Left lung (tissue), 10 donors: ENCODE measurements around the gene LMBRD1. TPM values are rescaled to one million over a fixed set of nuclear protein-coding genes. Genes with fewer than 3 reads are reported as not detected.
A peak's percentile ranks its signal among the peaks of the same experiment; 100 is the strongest.
"Not testable (repeated sequence)": the region's sequence is repeated elsewhere in the genome, so short reads cannot be mapped to it uniquely, and the experiment has no call there.

ENCODE experiments used
- ATAC-seq: fragments of 200-7000 bp; cut with Tn5 transposase; one replicate; pipeline ENCODE4 v1.9.1; 2020; ENCODE audit warnings: moderate library complexity
- DNase-seq, 4 donors: peaks; one replicate each; pipeline ENCODE4 v3.0.0-alpha.2; 2013 to 2020
- H3K27ac ChIP-seq, 2 donors: fragments of 200-600 bp; sonication (generic) in 1 of 2; one replicate each; pipeline versions ENCODE4 v1.5.0 to v1.8.0; 2020 to 2021
- H3K27me3 ChIP-seq, 2 donors: fragments of 200-600 bp; sonication (generic) in 1 of 2; one replicate each; pipeline versions ENCODE4 v1.5.0 to v1.8.0; 2020 to 2021
- H3K36me3 ChIP-seq, 2 donors: fragments of 200-600 bp; sonication (generic) in 1 of 2; one replicate each; pipeline versions ENCODE4 v1.5.0 to v1.8.0; 2020 to 2021
- H3K4me1 ChIP-seq, 2 donors: fragments of 200-600 bp; one replicate each; pipeline ENCODE4 v1.8.0; 2021
- H3K4me3 ChIP-seq, 2 donors: fragments of 200-600 bp; sonication (generic) in 1 of 2; one replicate each; pipeline versions ENCODE4 v1.5.0 to v1.8.0; 2020 to 2021; ENCODE audit warnings: mild to moderate bottlenecking in 1 of 2
- H3K9me3 ChIP-seq, 2 donors: fragments of 200-600 bp; sonication (generic) in 1 of 2; one replicate each; pipeline versions ENCODE4 v1.5.0 to v1.8.0; 2020 to 2021
- intact Hi-C, 2 donors: fragments of 100-400 bp; cut with DNase I; formaldehyde crosslinking; loops; one replicate each; pipeline versions ENCODE4 v1.11.2 to v1.14.2; 2022
- polyA plus RNA-seq, 6 donors: library from polyadenylated mRNA; unstranded; fragments of 120-200 nt; gene quantifications; one replicate each; pipeline ENCODE4 v1.2.1, GENCODE V29; 2013; ENCODE audit not compliant: insufficient read length in 6 of 6
- total RNA-seq, 2 donors: library from RNA; stranded (reverse); fragmentation: NEBNext Ultra II Directional; extraction: Animal tissue kit (Norgen Biotek cat#: 25700); gene quantifications; one replicate each; pipeline ENCODE4 v1.2.1, GENCODE V29; 2021
- TF ChIP-seq, protein P1 (sequence below), 2 donors: fragments of 200-600 bp; sonication (generic) in 1 of 2; IDR thresholded peaks; one replicate each; pipeline versions ENCODE4 v1.5.0 to v1.8.0; 2021; ENCODE audit warnings: antibody characterized with exemption in 2 of 2
- donor health status: DM: no; HTN: yes; CAD: no.
- donor health status: DM: no; HTN: no; CAD: no.

Gene LMBRD1
- total and polyA plus RNA-seq, 8 donors = 50.1 to 79.0 (median 61.7) TPM

- Histone ChIP-seq H3K27ac (no peak overlapping the region), H3K4me1 (no peaks in the 10 kb centered on the region), H3K27me3 (no peaks in the 10 kb centered on the region), H3K36me3 (no peaks in the 10 kb centered on the region), H3K4me3 (no peak overlapping the region), H3K9me3 (no peaks in the 10 kb centered on the region)
- intact Hi-C loops = loop anchor here in 1 of 2 donors (10.0 kb wide), 1 partner anchor 269 kb away; no protein-coding TSS in a partner anchor
- peak in 1 of 4 donors; percentile 79 for DNase-seq
- TF ChIP-seq, protein P1, sequence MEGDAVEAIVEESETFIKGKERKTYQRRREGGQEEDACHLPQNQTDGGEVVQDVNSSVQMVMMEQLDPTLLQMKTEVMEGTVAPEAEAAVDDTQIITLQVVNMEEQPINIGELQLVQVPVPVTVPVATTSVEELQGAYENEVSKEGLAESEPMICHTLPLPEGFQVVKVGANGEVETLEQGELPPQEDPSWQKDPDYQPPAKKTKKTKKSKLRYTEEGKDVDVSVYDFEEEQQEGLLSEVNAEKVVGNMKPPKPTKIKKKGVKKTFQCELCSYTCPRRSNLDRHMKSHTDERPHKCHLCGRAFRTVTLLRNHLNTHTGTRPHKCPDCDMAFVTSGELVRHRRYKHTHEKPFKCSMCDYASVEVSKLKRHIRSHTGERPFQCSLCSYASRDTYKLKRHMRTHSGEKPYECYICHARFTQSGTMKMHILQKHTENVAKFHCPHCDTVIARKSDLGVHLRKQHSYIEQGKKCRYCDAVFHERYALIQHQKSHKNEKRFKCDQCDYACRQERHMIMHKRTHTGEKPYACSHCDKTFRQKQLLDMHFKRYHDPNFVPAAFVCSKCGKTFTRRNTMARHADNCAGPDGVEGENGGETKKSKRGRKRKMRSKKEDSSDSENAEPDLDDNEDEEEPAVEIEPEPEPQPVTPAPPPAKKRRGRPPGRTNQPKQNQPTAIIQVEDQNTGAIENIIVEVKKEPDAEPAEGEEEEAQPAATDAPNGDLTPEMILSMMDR (IDR thresholded peaks at IDR 0.05) = peak; percentile 65 to 67
- peak; percentile 93 for ATAC-seq
Measured at GRCh38 chr6:69835414-69836179, 38.8 kb upstream of the LMBRD1 start.

- H3K9me3 ChIP-seq = no peaks in the 10 kb centered on the region
- intact Hi-C loops = loop anchor here in 1 of 2 donors (10.0 kb wide), 1 partner anchor 272 kb away; no protein-coding TSS in a partner anchor
- DNase-seq (no peak), ATAC-seq (no peak)
- H3K4me1 ChIP-seq = no peaks in the 10 kb centered on the region
- no peak overlapping the region for H3K4me3 ChIP-seq
- no peaks in the 10 kb centered on the region for H3K36me3 ChIP-seq
- H3K27ac ChIP-seq = no peak overlapping the region
- TF ChIP-seq, protein P1 (IDR thresholded peaks at IDR 0.05) = no peak
- no peaks in the 10 kb centered on the region for H3K27me3 ChIP-seq
Measured at GRCh38 chr6:69832558-69832957, 35.7 kb upstream of the LMBRD1 start.

- TF ChIP-seq, protein P1 (IDR thresholded peaks at IDR 0.05) = no peak
- intact Hi-C loops = no loop called here
- H3K4me1 ChIP-seq = no peaks in the 10 kb centered on the region
- ATAC-seq (no peak), DNase-seq (peak in 2 of 4 donors; percentile 59 to 78)
- H3K27ac ChIP-seq = no peak overlapping the region
- H3K36me3 ChIP-seq = no peaks in the 10 kb centered on the region
- H3K9me3 ChIP-seq = no peaks in the 10 kb centered on the region
- no peaks in the 10 kb centered on the region for H3K27me3 ChIP-seq
- H3K4me3 ChIP-seq = no peak overlapping the region
Measured at GRCh38 chr6:69827276-69827893, 30.6 kb upstream of the LMBRD1 start.

GRCh38 chr6:69825904-69826303 lies 29.1 kb upstream of the LMBRD1 start:
- DNase-seq = peak in 1 of 4 donors; percentile 33

DNA sequence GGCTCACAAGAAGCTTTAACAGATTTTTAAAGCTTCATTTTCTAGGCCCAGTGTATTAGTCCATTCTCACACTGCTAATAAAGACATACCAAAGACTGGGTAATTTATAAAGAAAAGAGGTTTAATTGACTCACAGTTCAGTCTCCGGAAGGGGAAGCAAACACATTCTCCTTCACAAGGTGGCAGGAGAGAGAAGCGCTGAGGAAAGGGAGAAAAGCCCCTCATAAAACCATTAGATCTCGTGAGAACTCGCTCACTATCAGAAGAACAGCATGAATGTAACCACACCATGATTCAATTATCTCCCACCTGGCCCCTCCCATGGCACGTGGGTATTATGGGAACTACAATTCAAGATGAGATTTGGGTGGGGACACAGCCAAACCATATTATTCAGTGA lies 27.5 kb upstream of the LMBRD1 start:
- H3K36me3 ChIP-seq, H3K27me3 ChIP-seq, H3K4me1 ChIP-seq, DNase-seq, H3K27ac ChIP-seq, ATAC-seq, H3K4me3 ChIP-seq, H3K9me3 ChIP-seq, intact Hi-C loops: not testable (repeated sequence)

More at GRCh38 chr6:69825904-69826303, 29.1 kb upstream of the LMBRD1 start:
- ATAC-seq = peak; percentile 41
- Histone ChIP-seq H3K9me3 (no peaks in the 10 kb centered on the region), H3K4me3 (no peak overlapping the region), H3K4me1 (no peaks in the 10 kb centered on the region), H3K27ac (no peak overlapping the region), H3K36me3 (no peaks in the 10 kb centered on the region), H3K27me3 (no peaks in the 10 kb centered on the region)
- intact Hi-C loops = no loop called here
- TF ChIP-seq, protein P1 (IDR thresholded peaks at IDR 0.05) = no peak
